Ishikawa (cell line): Measurements from ENCODE around the gene GRID1.
A peak's percentile ranks its signal among the peaks of the same experiment; 100 is the strongest.

Experiments used
- CEBPB ChIP-seq: IDR thresholded peaks from 2 replicates; pipeline ENCODE4 v1.6.1; 2012
- CREB1 ChIP-seq: IDR thresholded peaks from 2 replicates; pipeline ENCODE4 v1.6.1; 2012; ENCODE audit warnings: low read depth
- EGR1 ChIP-seq: IDR thresholded peaks from 2 replicates; pipeline ENCODE4 v1.6.1; 2012
- EP300 ChIP-seq: IDR thresholded peaks from 2 replicates; pipeline ENCODE4 v1.6.1; 2012; ENCODE audit warnings: borderline replicate concordance
- FOXM1 ChIP-seq: IDR thresholded peaks from 2 replicates; pipeline ENCODE4 v1.6.1; 2012; ENCODE audit warnings: low read depth, borderline replicate concordance
- MAX ChIP-seq: IDR thresholded peaks from 2 replicates; pipeline ENCODE4 v1.6.1; 2012
- NFIC ChIP-seq: IDR thresholded peaks from 2 replicates; pipeline ENCODE4 v1.6.1; 2012
- RAD21 ChIP-seq: IDR thresholded peaks from 2 replicates; pipeline ENCODE4 v1.6.1; 2012; ENCODE audit warnings: low read depth
- REST ChIP-seq: IDR thresholded peaks from 2 replicates; pipeline ENCODE4 v1.6.1; 2012; ENCODE audit warnings: low read depth, mild to moderate bottlenecking
- TAF1 ChIP-seq: IDR thresholded peaks from 2 replicates; pipeline ENCODE4 v1.6.1; 2012; ENCODE audit warnings: low read depth, mild to moderate bottlenecking
- TCF12 ChIP-seq: IDR thresholded peaks from 2 replicates; pipeline ENCODE4 v1.6.1; 2012; ENCODE audit warnings: low read depth
- TEAD4 ChIP-seq: IDR thresholded peaks from 2 replicates; pipeline ENCODE4 v1.6.1; 2012
- USF1 ChIP-seq: IDR thresholded peaks from 2 replicates; pipeline ENCODE4 v1.6.1; 2012
- YY1 ChIP-seq: IDR thresholded peaks from 2 replicates; pipeline ENCODE4 v1.6.1; 2012; ENCODE audit warnings: low read depth
- ZBTB7A ChIP-seq: IDR thresholded peaks from 2 replicates; pipeline ENCODE4 v1.6.1; 2012; ENCODE audit warnings: low read depth

Gene GRID1

GRCh38 chr10:85864173-85864549 lies 502.4 kb downstream of the GRID1 start:
- no peak for TF ChIP-seq TAF1
- TF ChIP-seq CEBPB, result 0 out of 2 replicates have a peak, but pooled peaks have one; percentile 30
- TF ChIP-seq TEAD4, result no peak
- no peak for TF ChIP-seq MAX
- TF ChIP-seq TCF12, result no peak

- no peak for TF ChIP-seq CREB1
- no peak for TF ChIP-seq YY1
- TF ChIP-seq TCF12, result no peak
- no peak for TF ChIP-seq NFIC
- no peak for TF ChIP-seq MAX
- no peak for TF ChIP-seq CEBPB
- TF ChIP-seq TAF1, result no peak
- TF ChIP-seq ZBTB7A, result no peak
Measured at GRCh38 chr10:85863301-85864172, 503.1 kb downstream of the GRID1 start.

- no peak for TF ChIP-seq USF1
- no peak for TF ChIP-seq ZBTB7A
- no peak for TF ChIP-seq REST
- no peak for TF ChIP-seq TCF12
- no peak for TF ChIP-seq FOXM1
- no peak for TF ChIP-seq CREB1
- no peak for TF ChIP-seq MAX
Measured at GRCh38 chr10:85862771-85863170, 503.8 kb downstream of the GRID1 start.

GRCh38 chr10:85861513-85862197 lies 504.9 kb downstream of the GRID1 start:
- TF ChIP-seq EP300, result no peak
- TF ChIP-seq ZBTB7A, result no peak
- no peak for TF ChIP-seq TAF1
- TF ChIP-seq CEBPB, result no peak
- no peak for TF ChIP-seq FOXM1
- no peak for TF ChIP-seq NFIC
- no peak for TF ChIP-seq MAX
- no peak for TF ChIP-seq CREB1
- TF ChIP-seq REST, result no peak
- TF ChIP-seq EGR1, result no peak
- no peak for TF ChIP-seq RAD21
- TF ChIP-seq TEAD4, result no peak
- TF ChIP-seq YY1, result no peak

GRCh38 chr10:85859859-85860258 lies 506.7 kb downstream of the GRID1 start:
- TF ChIP-seq FOXM1, result no peak
- no peak for TF ChIP-seq NFIC
- no peak for TF ChIP-seq ZBTB7A
- no peak for TF ChIP-seq CREB1

- TF ChIP-seq TEAD4 (no peak), NFIC (no peak), ZBTB7A (no peak), TCF12 (no peak)
Measured at GRCh38 chr10:85858776-85859515, 507.6 kb downstream of the GRID1 start.
